ENCODE results near the gene SKI. TPM values are rescaled to one million over a fixed set of nuclear protein-coding genes. Genes with fewer than 3 reads are reported as not detected.

The SKI gene
- total and polyA plus RNA-seq, 9 of the 15 experiments (the other 6 are each of a cell fraction or from before 2014, with no cell fraction given): 0.10 to 60.5 (median 4.6) TPM

GRCh38 chr1:2315674-2316450 lies 87.7 kb downstream of the SKI start (continued):
- TF ChIP-seq OTX1 (CRISPR knock-in tag; IDR thresholded peaks at IDR 0.05): no peak
- TF ChIP-seq LEF1 (IDR thresholded peaks at IDR 0.05): no peak
- no peak for TF ChIP-seq SNIP1 (IDR thresholded peaks at IDR 0.05; ENCODE audit: low read depth)
- TF ChIP-seq NUFIP1 (IDR thresholded peaks at IDR 0.05; ENCODE audit: partially characterized antibody): no peak
- TF ChIP-seq ZNF212 (CRISPR knock-in tag; IDR thresholded peaks at IDR 0.05): no peak
- TF ChIP-seq MTF1 (CRISPR knock-in tag; IDR thresholded peaks at IDR 0.05; ENCODE audit: borderline replicate concordance): no peak
- TF ChIP-seq ZNF778 (CRISPR knock-in tag; IDR thresholded peaks at IDR 0.05): no peak
- no peak for TF ChIP-seq ERF (CRISPR knock-in tag; IDR thresholded peaks at IDR 0.05)
- TF ChIP-seq CAMTA2 (CRISPR knock-in tag; conservative IDR thresholded peaks at IDR 0.05): no peak
- TF ChIP-seq ZC3H4 (CRISPR knock-in tag; IDR thresholded peaks at IDR 0.05; ENCODE audit: borderline replicate concordance): no peak
- peak; percentile 85 for TF ChIP-seq ZBTB33 (CRISPR knock-in tag; IDR thresholded peaks at IDR 0.05)
- TF ChIP-seq ZNF511 (CRISPR knock-in tag; IDR thresholded peaks at IDR 0.05): 0 out of 2 replicates have a peak, but pooled peaks have one; percentile 38
- no peak for TF ChIP-seq MAFK (IDR thresholded peaks at IDR 0.05; ENCODE audit: low read length)
- TF ChIP-seq ZEB2 (IDR thresholded peaks at IDR 0.05): no peak
- no peak for TF ChIP-seq TSHZ1 (CRISPR knock-in tag; IDR thresholded peaks at IDR 0.05)
- no peak for TF ChIP-seq CHCHD3 (CRISPR knock-in tag; IDR thresholded peaks at IDR 0.05)
- TF ChIP-seq USF2 (CRISPR knock-in tag; IDR thresholded peaks at IDR 0.05): no peak

Measured in K562 (cell line).